Loucy (cell line): ENCODE results near the gene USP44.

Experiments used
- H2AFZ ChIP-seq: fragments of 200-600 bp; sonication (generic); 2 replicates; pipeline ENCODE4 v1.6.0; 2016; ENCODE audit warnings: antibody characterized with exemption, mild to moderate bottlenecking, low read length, moderate library complexity
- H3F3A ChIP-seq: fragments of 200-600 bp; 2 replicates; pipeline ENCODE4 v1.6.0; 2016; ENCODE audit warnings: antibody characterized with exemption, low read depth, mild to moderate bottlenecking
- H3K27me3 ChIP-seq: fragments of 200-600 bp; sonication (generic); 2 replicates; pipeline ENCODE4 v1.6.1; 2014; ENCODE audit warnings: low read length, mild to moderate bottlenecking; ENCODE audit not compliant: insufficient read depth, poor library complexity, severe bottlenecking
- H3K36me3 ChIP-seq: fragments of 200-600 bp; sonication (generic); 2 replicates; pipeline ENCODE4 v1.6.1; 2016; ENCODE audit warnings: low read length; ENCODE audit not compliant: insufficient read depth
- H3K4me1 ChIP-seq: fragments of 200-600 bp; sonication (generic); 2 replicates; pipeline ENCODE4 v1.5.1; 2014; ENCODE audit warnings: low read length, mild to moderate bottlenecking; ENCODE audit not compliant: insufficient read depth, poor library complexity, severe bottlenecking
- H3K4me2 ChIP-seq: fragments of 200-600 bp; sonication (generic); 2 replicates; pipeline ENCODE4 v1.6.0; 2014; ENCODE audit warnings: antibody characterized with exemption, low read length, low read depth, mild to moderate bottlenecking; ENCODE audit not compliant: poor library complexity, severe bottlenecking
- H3K4me3 ChIP-seq: fragments of 200-600 bp; sonication (generic); 2 replicates; pipeline ENCODE4 v1.5.1; 2014; ENCODE audit warnings: low read length, mild to moderate bottlenecking, mixed read lengths; ENCODE audit not compliant: poor library complexity, severe bottlenecking
- H3K79me2 ChIP-seq: fragments of 200-600 bp; sonication (generic); 2 replicates; pipeline ENCODE4 v1.6.1; 2014; ENCODE audit warnings: low read length; ENCODE audit not compliant: insufficient read depth
- H3K9ac ChIP-seq: fragments of 200-600 bp; sonication (generic); 2 replicates; pipeline ENCODE4 v1.6.0; 2014; ENCODE audit warnings: mild to moderate bottlenecking, low read depth, low read length, moderate library complexity; ENCODE audit not compliant: poor library complexity, severe bottlenecking
- H3K9me2 ChIP-seq: fragments of 200-600 bp; sonication (generic); replicated peaks from 2 replicates; pipeline ENCODE4 v1.6.1; 2016; ENCODE audit warnings: low read depth, low read length, mixed read lengths
- H3K9me3 ChIP-seq: fragments of 200-600 bp; sonication (generic); 2 replicates; pipeline ENCODE4 v1.6.1; 2014; ENCODE audit warnings: mild to moderate bottlenecking, antibody characterized with exemption, low read length, low read depth; ENCODE audit not compliant: insufficient read depth
- H4K20me1 ChIP-seq: fragments of 200-600 bp; sonication (generic); 2 replicates; pipeline ENCODE4 v1.6.0; 2014; ENCODE audit warnings: antibody characterized with exemption, low read length, mild to moderate bottlenecking; ENCODE audit not compliant: insufficient read depth, poor library complexity, severe bottlenecking
- EZH2phosphoT487 ChIP-seq: fragments of 200-600 bp; IDR thresholded peaks from 2 replicates; pipeline ENCODE4 v1.6.1; 2018; ENCODE audit warnings: antibody characterized with exemption, mild to moderate bottlenecking, moderate library complexity, borderline replicate concordance
- TF ChIP-seq, protein P1 (sequence below): fragments of 200-600 bp; sonication (generic); conservative IDR thresholded peaks from 2 replicates; pipeline ENCODE4 v1.5.1; 2014; ENCODE audit warnings: mild to moderate bottlenecking, antibody characterized with exemption, low read length

Gene USP44

DNA sequence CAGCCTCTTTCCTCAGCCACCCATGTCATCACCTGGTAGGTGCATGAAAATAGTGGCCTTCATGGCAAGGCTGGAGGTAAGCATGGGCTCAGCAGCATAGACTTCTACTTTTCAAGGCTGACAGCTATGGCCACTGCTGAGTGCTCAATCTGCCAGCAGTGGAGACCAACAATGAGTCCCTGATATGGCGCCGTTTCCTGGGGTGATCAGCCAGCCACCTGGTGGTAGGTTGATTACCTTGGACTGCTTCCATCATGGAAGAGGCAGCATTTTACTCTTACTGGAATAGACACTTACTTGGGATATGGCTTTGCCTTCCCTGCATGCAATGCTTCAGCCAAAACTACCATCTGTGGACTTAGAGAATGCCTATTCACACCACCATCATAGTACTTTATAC lies 39.5 kb upstream of the USP44 start:
- H3K4me2 ChIP-seq, result no peak overlapping the region

DNA sequence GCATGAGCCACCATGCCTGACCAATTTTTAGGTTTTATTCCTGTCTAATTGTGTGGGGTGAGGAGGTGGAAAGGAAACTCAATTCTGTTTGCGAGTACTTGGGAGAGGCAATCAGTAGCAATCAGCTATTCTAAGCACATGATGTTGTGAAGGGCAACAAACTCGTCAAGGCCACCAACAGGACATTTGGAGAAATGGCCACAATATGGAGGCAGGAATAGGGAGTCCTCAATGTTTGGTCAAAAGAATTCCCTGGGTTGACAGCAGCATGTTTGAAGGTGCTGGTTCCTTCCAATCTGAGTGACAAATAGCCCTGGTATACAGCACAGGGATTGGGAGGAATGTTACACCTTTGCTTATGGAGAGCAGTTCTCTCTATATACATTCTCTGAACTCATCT lies 32.7 kb upstream of the USP44 start:
- Histone ChIP-seq H3K9me3 (no peaks in the 10 kb centered on the region), H2AFZ (no peak overlapping the region), H3K4me2 (no peak overlapping the region), H3K4me1 (no peaks in the 10 kb centered on the region), H3K27me3 (no peaks in the 10 kb centered on the region), H3K9ac (no peak overlapping the region), H3K79me2 (no peaks in the 10 kb centered on the region), H3K36me3 (no peaks in the 10 kb centered on the region), H3K9me2 (no peaks in the 10 kb centered on the region), H3K4me3 (no peak overlapping the region), H3F3A (no peaks in the 10 kb centered on the region), H4K20me1 (no peaks in the 10 kb centered on the region)
- TF ChIP-seq, protein P1, sequence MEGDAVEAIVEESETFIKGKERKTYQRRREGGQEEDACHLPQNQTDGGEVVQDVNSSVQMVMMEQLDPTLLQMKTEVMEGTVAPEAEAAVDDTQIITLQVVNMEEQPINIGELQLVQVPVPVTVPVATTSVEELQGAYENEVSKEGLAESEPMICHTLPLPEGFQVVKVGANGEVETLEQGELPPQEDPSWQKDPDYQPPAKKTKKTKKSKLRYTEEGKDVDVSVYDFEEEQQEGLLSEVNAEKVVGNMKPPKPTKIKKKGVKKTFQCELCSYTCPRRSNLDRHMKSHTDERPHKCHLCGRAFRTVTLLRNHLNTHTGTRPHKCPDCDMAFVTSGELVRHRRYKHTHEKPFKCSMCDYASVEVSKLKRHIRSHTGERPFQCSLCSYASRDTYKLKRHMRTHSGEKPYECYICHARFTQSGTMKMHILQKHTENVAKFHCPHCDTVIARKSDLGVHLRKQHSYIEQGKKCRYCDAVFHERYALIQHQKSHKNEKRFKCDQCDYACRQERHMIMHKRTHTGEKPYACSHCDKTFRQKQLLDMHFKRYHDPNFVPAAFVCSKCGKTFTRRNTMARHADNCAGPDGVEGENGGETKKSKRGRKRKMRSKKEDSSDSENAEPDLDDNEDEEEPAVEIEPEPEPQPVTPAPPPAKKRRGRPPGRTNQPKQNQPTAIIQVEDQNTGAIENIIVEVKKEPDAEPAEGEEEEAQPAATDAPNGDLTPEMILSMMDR, result no peak
- TF ChIP-seq EZH2phosphoT487, result no peak

More for the DNA sequence above, 39.5 kb upstream of the USP44 start:
- H3K9ac ChIP-seq, result no peak overlapping the region
- no peaks in the 10 kb centered on the region for H3K36me3 ChIP-seq
- no peaks in the 10 kb centered on the region for H3K9me2 ChIP-seq
- no peak overlapping the region for H2AFZ ChIP-seq
- H3K4me3 ChIP-seq, result no peak overlapping the region
- no peaks in the 10 kb centered on the region for H3K27me3 ChIP-seq
- no peaks in the 10 kb centered on the region for H3F3A ChIP-seq
- no peaks in the 10 kb centered on the region for H3K9me3 ChIP-seq
- H3K79me2 ChIP-seq, result no peaks in the 10 kb centered on the region
- no peak for TF ChIP-seq EZH2phosphoT487
- TF ChIP-seq, protein P1, result no peak
- no peaks in the 10 kb centered on the region for H3K4me1 ChIP-seq
- H4K20me1 ChIP-seq, result no peaks in the 10 kb centered on the region

DNA sequence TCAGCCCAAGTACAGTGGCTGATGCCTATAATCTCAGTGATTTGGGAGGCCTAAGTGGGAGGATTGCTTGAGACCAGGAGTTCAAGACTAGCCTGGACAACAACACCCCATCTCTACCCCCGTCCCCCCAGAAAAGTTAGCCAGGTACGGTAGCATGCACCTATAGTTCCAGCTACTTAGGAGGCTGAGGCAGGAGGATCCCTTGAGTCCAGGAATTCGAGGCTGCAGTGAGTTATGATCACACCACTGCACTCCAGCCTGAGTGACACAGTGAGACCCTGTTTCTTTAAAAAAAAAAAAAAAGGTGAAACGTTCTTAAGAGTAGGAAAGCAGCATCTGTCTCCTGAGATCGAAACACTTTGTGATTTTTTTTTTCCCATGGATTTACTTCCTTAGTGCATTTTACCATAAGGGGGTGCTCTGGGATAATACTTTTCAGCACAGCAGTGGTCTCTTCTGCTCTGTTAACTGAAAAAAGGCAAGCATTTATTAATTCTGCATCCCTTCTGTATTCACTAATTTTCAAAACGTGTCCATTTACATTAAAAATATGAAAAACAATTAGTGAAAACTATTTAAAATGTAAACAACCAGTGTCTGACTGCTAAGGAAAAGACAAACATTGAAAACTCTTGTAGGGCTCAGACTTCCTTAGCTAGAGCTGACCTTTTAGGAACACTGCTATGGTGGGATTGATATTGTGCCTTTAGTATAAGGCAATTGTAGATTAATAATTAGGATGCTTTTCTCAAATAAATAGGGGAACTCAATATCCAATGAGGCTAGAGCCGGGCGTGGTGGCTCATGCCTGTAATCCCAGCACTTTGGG lies 31.2 kb upstream of the USP44 start:
- TF ChIP-seq, protein P1, result peak; percentile 47
- TF ChIP-seq EZH2phosphoT487, result no peak
- Histone ChIP-seq H3K4me2 (no peak overlapping the region), H3K9me3 (no peaks in the 10 kb centered on the region), H3F3A (no peaks in the 10 kb centered on the region), H4K20me1 (no peaks in the 10 kb centered on the region), H2AFZ (no peak overlapping the region), H3K27me3 (no peaks in the 10 kb centered on the region), H3K9ac (no peak overlapping the region), H3K79me2 (no peaks in the 10 kb centered on the region), H3K4me3 (no peak overlapping the region), H3K9me2 (no peaks in the 10 kb centered on the region), H3K36me3 (no peaks in the 10 kb centered on the region), H3K4me1 (no peaks in the 10 kb centered on the region)
